GM21723 (cell line): ENCODE data around the gene CDCA4.
A peak's percentile ranks its signal among the peaks of the same experiment; 100 is the strongest.

Experiments used
- ATAC-seq: cut with Tn5 transposase; IDR thresholded peaks from one replicate; pipeline ENCODE4 v1.9.1; 2021; ENCODE audit warnings: mild to moderate bottlenecking, moderate library complexity; ENCODE audit not compliant: unreplicated experiment

Gene CDCA4

DNA sequence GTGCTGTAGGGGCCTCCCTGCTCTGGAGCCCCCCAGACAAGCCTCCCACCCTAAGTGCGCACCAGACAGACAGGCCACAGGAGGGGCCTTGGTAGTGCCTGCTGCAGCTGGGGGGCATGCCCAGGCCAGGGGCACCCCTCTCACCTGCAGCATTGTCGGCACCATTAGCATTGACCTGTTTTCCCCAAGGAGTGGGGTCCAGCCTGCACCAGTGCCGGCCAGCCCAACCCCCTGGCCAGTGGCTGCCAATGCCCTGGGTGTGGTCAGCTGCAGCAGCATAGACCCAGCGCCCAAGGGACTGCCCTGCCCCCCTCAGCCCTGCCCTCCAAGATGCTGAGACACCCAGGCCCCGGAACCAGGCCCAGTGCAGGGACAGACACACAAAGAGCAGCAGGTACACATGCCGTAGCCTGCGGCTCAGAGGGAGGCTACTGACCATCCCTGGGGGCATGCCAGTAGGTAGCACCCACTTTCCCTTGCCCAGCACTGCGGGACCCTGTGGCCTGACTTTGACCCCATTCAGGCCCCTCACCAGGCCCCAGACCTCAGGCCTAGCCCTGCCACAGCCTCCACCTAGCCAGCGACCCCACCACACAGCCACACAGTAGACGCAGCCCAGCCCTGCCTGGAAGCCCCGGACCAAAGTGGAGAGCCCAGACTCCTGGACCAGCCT is 43.7 kb downstream of the CDCA4 start:
- ATAC-seq, result no peak

DNA sequence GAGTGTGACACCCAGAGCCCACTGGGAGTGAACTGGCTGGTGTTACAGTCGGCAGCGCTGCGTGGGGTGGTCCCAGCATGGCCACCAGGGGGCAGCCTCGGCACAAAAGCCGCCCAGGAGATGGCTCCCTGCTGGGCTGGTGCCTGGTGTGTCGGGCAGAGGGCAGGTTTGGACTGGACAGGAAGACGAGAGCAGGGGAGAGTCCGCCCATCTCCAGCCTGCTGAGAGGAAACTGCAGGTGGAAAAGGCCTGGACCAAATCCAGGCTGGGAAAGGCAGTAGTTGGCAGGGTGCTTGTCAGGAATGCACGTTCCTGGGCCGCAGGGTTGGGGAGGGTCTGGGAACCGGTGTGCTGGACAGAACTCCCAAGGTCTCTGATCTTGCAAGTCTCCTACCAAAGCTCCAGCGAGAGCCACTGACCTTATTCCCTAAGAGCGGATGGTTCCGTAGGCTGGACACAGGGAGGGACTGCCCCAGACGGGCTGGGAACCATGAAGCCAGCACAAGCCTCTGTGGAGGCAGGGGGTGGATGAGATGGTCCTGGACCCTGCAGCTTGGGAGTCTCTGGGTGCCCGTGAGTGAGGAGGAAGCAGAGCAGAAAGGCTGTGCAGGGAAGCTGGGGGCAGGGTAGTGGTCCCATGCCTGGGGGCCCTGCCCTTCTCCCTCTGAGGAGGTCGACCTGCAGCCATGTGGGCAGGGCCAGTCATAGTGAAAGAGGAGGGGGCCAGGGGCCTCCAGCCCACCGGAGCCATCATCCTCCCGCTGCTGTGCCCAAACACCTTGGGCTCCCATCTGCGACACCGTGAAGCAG is 44.5 kb downstream of the CDCA4 start:
- ATAC-seq, result peak; percentile 49

DNA sequence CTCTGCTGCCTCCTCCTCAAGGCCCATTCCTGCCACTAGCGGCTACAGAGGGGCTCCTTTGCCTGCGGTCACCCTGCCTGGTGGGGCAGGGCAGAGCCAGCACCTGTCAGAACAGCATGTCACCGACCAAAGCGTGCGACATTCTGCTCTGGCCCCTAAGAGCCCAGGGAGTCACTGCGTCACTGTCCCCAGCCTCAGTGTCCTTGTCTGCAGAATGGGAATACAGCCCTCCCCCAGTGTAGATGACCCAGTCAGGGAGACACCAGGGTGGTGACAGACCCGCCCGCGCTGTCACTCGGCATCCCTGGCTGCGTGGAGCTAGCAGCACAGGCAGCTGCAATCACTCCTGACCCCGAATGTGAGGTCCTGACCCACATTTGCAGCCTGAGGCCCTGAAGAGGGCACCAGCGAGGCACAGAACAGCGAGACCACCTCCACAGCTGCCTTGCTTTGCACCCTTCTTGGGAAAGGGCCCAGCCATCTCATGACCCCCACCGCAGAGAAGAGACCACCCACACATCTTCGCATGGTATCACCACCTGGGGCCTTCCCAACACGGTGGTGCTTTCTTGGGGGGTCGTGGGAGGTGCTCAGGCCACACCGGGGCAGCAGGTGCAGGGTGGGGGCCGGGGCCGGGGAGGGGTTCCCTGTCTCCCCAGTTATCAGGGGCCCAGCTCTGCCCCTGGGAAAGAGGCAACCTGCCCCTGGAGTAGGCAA is 45.2 kb downstream of the CDCA4 start:
- ATAC-seq, result no peak

DNA sequence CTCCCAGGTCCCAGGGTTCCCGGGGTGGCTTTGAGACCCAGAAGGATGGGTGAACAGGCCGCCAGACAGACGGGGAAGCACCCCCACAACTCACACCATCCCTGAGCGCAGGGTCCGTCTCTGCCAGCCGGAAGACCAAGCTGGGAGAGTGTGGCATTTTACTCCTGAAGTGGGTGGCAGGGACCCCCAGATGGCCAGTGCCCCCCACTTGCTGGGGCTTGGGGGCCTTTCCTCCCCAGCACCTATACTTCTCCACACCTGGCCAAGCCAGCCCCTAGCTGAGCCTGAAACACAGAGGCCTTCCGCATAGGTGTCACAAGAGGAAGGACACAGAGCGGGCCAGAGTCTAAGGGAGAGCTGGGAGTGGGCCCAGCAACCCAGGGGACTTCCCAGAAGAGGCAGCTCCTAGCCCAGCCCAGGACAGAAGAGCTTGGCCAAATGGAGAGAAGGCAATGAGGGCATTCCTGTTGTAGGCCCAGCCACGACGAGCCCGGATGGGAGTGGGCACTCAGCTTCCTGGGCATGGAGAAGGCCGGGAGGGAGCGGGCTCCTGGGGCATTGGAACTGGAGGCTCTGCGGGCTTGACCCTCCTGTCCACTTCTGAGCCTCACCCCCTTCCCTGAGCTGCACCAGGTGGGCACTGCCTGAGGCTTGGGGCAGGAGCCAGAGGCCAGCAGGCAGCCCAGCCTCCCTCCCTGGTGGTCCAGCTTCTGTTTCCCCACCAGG is 46.1 kb downstream of the CDCA4 start:
- no peak for ATAC-seq

DNA sequence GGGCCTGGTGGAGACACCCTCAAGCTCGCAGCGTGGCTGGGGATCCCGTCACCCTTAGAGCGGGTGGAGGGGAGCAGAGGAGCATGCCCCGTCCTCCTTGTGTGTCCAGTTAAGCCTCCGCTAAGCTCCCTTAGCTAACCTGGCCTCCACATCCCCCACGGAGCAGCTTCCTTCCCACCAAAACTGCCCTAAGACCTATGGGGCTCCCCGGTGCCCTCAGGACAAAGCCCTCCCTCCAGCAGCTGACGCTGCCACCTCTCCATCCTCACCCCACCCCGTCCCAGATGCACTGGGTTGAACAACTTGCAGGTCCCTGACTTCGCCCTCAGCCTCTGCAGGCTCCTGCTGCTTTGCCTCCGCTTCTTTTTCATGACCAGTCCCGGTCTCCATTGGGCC is 46.7 kb downstream of the CDCA4 start:
- ATAC-seq, result no peak

DNA sequence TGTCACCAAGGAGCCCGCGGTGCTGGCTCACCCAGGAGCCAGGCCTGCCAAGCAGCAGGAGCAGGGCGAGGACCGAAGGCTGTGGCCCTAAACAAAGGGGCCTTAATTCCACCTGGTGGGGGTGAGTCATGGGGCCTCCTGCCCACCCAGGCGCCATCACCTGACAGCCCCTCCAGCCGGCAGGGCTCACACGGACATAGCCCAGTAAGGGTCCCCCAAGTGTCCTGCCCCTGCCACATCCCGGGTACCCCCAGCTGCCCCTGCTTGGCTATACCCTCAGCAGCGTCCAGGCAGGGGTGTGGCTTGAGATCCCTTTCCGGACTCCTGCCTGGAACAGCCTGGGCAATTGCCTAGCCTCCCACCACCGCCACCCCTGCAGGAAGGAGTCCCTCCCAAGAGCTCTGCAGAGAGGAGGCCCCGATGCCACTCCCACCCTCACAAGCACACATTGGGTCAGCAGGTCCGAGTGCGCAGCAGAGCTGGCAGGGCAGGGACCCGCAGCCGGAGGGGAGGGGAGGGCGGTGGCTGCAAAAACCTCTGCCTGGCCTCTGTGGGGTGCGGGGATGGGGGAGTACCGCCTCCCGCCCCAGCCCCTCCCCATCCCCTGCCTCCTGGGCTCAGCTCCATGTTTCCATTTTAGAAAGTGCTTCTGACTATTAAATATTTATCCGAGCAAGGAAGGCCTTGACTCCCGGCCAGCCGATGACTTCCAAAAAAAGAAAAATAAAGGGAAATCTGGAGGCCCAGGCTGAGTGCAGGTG is 47.3 kb downstream of the CDCA4 start:
- no peak for ATAC-seq

DNA sequence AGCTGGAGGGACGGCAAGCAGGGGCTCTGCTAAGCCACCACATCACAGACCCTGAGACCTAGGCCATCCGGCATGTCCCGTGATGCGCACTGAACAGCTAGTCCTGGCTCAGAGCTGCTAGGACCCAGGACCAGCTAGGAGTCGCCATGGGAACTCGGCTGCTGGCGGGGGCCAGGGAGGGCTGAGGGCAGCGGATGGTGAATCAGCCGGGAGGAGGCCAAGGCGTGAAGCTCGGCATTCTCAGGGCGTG is 47.8 kb downstream of the CDCA4 start:
- no peak for ATAC-seq

DNA sequence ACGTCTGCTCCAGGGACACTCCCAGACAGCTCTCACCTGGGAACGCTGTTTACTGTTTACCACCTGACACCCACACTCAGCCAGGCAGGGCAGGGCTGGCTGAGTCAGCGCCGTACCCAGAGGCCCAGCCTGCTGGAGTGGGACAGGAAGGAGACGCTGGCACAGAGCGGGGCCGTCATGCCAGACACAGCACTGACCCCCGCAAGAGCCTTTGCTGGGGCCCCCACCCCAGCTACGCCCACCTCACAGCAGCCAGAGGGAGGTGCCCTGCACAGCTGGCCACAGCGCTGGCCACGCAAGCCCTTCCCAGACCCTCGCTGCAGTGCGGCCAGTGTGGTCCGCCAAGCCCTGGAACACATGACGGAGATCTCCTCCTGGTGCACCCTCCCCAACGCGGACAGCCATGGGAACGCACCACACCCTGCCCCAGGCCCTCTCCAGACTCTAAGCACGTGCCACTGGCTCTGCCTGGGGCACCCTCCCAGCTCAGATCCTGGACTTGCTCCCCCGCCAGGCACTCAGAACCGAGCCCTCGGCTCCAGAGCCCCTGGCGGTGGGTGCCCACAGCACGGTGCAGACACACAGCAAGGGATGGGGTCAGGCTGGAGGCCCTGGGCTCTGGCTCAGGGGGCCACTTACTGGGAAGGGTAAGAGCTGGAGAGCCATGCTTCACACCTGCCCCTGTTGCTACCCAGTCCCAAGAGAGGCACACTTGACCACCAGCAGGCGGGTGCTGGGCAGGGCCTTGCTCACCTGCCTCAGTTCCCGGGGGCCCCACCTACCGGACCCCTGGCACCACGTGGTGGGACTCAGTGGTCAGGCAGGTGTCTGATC is 48.4 kb downstream of the CDCA4 start:
- ATAC-seq, result no peak

DNA sequence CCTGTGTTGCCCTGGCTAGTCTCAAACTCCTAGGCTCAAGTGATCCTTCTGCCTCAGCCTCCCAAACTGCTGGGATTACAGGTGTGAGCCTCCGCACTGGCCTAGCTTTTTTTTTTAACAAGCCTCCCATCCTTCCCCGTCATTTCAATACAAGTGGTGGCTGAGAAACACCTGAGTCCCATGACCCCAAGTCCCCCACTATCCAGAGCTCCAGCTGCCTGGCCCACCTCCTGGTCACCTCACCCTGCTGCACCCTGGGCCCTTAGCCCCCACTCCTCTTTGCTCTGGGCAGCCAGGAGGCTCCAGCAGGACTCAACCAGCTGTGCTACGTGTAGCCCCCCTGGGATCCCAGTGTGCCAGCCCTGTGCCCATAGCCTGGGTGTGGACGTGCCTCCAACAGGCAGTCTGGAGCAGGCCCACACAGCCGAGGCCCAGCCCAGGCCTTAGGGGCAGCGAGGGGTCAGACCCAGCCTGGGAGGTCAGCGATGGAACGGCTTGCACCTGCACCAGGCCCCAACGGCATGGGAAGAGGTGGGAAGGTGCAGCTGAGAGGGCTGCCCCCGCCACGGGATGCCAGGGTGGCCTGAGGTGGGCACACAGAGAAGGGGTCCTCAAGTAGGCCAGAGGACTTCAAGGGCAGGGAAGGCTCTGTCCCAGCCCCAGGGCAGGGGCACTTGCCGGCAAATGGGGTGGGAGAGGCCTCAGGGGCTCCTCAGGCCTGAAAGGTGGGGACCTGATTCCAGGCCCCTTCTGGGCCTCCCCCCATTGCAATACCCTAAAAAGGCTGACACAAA is 49.2 kb downstream of the CDCA4 start:
- ATAC-seq, result no peak

DNA sequence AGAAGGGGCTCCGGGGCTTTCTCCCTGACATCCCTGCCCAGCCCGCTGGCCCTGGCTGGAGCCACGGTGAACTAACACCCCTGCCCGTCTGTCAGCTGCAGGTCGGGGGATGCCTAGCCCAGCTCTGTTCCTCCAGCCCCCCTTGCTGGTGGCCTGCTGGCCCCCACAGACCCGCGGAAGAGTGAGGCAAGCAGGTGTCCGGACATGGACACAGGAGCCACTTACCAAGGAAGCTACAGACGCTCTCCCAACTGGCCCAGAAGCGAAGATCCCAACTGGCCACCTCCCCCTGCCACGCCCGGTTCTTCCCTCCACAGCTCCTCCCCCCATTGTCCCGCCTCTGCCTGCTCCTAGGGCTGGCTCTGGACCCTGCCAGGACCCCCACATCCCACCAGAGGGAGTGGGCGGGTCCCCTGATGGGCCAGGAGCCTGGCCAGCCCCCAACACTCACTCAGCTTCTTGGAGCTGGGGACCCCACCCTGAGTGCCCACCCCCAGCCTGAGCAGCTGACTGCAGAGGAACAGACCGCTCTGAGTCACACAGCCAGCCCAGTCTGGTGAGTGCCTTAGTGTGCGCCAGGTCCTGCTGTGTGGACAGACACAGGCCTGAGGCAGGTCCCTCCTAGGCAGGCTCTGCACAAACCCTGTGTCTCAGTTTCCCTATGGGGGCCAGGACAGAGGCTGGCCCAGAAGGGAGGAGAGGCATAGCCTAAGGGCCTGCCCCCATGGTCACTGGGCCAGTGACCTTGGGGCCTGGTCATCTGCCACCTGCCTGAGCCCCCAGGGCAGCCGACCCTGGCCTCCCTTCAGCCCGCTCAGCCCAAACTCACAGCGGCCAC is 50.4 kb downstream of the CDCA4 start:
- no peak for ATAC-seq

DNA sequence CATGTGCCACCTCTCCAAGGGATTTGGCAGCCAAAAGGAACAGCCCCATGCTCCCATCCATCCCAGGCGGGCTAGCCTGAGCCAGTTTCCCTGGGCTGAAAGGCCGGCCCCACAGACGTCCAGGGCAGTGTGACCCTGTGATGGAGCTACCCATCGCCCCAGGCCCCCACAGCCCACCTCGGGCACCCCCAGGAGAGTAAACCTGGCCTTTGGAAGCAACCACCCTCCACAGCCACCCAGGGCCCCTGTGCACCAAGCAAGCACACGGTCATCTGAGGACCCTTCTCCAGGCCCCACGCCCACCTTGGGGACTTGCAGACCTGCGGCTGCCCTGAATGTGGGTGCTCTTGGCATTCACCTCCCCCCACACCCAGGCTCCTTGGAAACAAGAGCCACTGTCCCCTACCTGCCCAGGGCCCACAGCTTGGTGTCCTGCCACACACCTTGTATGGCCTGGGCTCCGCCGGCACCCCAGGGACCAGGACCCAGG is 51.1 kb downstream of the CDCA4 start:
- no peak for ATAC-seq

DNA sequence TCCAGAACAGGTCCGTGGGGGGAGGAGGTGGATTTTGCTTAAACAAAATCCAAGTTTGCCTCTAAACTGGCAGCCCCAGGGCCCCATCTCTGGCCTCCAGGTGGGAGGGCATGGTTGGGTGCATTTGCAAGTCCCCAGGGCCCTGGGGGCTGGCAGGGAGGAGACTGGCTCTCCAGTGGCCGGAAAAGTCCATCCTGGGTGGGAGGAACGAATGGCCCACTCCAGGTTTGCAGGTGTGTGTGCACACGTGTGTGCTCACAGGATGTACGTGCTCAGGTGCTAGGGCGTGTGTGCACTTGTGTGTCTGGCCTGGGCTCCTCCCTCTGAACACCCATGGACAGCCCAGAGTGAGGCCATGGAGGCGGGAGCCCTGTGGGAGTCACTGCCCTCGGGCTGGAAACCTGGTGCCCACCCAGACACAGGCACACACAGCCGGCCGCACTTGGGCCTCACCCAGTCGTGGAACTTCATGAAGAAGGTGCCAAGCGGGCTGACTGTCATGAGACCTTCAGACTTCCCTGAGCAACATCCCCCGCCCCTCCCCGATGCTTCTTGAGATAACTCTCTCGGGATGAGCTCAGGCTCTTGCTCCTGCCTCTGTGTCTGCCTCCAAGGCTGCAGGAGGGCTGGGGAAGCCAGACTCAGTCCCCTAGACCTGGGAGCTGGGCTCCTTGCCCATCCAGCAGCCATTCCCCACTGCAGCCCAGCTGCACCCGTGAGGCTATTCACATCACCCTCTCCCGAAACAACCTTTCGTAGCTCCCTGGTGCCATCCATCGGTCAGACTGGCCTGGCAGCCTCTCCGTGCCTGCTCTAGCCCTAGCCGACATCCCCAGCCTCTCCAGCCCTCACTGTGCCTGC is 52.1 kb downstream of the CDCA4 start:
- no peak for ATAC-seq

DNA sequence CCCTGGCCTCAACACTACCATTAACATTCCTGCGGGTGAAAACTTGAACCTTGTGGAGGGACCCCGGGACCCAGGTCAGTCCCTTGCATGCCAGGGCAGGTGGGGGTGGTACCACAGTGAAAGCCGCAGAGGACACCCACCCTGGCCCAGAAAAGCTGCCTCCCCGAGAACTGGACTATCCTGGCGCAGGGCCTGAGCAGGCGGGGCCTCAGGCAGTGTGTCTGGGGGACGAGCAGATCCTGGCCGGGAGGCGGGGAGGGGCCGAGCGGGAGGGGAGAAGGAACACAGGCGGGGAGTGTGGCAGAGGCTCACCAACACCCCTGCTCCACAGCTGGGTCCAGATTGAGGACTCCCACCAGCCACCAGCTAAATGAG is 52.7 kb downstream of the CDCA4 start:
- no peak for ATAC-seq

DNA sequence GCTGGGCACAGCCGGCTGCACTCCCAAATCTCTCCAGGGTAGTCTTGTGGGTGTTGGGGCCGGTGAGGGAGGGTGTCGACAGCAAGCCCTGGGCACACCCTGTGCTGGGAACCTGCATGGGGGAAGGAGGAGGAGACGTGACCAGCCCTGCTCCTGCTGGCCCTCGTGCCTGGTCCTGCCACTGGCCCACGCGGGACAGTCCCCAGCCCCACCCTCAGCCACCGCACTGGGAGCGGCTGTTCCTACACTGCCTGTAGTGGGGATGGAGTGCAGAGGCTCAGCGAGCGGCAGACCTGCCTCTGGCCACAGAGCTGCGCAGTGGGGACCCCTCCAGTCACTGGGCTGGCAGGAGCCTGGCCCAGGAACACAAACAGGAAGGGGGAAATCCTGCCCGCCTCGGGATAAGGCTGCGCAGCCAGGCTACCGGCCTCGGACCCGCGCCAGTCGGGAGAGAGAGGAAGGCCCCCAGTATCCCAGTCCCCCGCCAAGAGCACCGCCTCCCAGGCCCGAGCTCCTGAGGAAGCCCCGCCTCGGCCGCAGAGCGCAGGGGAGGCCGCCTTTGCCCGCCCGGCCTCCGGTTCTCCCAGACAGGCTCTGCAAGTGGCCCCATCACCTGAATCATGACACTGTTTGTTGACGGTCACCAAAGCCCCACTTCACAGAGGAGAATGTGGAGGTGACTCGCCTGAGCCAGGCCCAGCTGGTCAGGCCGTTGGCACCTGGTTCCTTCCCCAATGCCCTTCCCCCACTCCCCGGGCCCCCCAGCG is 53.3 kb downstream of the CDCA4 start:
- no peak for ATAC-seq

DNA sequence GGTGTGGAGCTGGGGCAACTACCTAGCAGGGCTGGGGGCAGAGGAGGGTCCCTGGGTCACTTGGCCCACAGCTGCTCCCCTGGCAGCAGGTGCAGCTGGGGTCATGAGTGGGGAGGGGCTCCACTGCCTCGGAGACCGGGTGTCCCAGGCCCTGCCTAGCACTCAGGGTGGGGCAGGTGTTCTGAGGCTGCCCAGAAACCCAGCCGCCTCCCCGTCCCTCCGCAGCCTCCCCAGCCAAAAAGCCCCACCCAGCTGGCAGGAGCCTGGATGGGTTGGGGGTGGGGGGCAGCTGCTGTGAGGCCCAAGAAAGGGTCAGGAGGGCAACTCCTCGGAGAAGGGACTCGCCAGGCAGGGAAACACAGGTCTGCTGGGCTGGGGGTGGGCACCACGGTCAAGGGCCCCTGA is 53.9 kb downstream of the CDCA4 start:
- ATAC-seq, result no peak

DNA sequence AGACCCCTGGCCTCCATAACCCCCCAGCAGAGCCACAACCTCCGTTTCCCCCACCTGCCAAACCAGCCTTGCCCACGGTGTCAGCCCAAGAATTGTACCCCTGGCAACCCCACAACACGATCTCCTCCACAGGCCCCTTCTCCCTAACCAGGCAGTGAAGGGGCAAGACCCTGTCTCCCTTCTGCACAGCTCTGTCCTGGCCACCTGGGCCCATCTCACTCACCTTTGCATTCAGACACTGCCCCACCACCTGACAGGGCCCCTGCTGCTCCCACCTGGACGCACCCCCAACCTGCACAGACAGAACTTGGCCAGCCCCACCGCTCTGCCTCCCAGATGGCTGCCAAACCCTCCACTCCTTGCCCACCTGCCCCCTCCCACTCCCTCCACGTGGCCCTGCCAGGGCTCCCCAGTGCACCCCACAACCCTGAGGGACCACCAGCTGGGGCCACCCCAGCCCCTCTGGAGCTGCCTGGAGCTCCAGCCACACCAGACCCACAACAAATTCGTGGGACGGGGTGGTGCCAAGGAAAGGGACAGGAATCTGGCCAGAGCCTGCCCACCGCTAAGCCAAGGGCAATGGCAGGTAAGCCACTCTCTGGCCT is 54.5 kb downstream of the CDCA4 start:
- ATAC-seq, result no peak
